Stimulated activated CD4-positive, alpha-beta T cell treated with anti-CD3 and anti-CD28 coated beads, Interleukin-4, amount 100 ng/mL, for 48 hours (primary cell): ENCODE measurements around the gene DCUN1D1.
A peak's percentile ranks its signal among the peaks of the same experiment; 100 is the strongest.
"Not testable (repeated sequence)": the region's sequence is repeated elsewhere in the genome, so short reads cannot be mapped to it uniquely, and the experiment has no call there.

Source experiments
- DNase-seq, 2 donors: peaks; one replicate each; pipeline ENCODE4 v3.0.0-alpha.2; 2020; ENCODE audit warnings: low read depth in 2 of 2

The DCUN1D1 gene

GRCh38 chr3:182980204-182981037, at the start of gene DCUN1D1:
Gene DCUN1D1 (minus strand): TSS chr3:182980538. CDS start chr3:182980489, 49 bp downstream.
- DNase-seq = peak; percentile 86

DNA sequence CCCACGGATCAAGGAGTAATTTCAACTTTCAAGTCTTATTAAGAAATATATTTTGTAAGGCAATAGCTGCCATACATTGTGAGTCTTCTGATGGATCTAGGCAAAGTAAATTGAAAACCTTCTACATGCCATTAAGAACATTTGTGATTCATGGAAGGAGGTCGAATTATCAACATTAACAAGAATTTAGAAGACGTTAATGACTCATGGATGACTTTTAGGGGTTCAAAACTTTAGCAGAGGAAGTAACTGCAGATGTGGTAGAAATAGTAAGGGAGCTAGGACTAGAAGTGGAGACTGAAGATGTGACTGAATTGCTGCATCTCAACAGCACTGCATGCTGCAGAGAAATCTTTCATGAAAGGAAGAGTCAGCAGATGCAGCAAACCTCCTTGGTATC, 48.1 kb upstream of the DCUN1D1 start:
- DNase-seq = no peak

- no peak for DNase-seq
Measured at GRCh38 chr3:183027276-183027675, 46.9 kb upstream of the DCUN1D1 start.

DNA sequence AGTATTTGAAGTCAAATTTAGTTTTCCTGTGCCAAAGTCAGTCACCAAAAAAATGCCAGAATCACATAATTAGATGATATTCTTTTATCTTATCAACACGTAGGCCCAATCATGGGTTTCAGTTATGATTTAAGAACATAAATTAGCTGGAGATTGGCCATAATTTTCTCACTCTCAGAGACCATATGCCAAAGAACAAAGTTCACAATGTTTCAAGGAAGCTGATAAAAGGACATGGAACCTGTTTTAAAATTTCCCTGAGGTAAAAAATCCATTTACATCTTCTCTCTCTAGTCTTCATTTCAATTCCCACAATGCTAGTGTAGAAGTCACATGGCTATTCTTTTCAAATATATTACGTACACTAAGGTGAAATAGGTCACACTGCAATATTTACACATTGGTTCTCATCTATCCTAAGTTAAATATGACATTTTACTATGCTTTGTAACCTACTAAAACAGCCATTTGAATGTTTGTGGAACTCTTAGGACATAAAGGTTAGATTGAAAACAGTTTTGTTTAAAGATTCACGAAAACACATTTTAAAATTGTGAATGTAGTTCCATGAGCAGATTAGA, 42.7 kb upstream of the DCUN1D1 start:
- DNase-seq = no peak

- DNase-seq = no peak
Measured at GRCh38 chr3:183018421-183019192, 38.3 kb upstream of the DCUN1D1 start.

DNA sequence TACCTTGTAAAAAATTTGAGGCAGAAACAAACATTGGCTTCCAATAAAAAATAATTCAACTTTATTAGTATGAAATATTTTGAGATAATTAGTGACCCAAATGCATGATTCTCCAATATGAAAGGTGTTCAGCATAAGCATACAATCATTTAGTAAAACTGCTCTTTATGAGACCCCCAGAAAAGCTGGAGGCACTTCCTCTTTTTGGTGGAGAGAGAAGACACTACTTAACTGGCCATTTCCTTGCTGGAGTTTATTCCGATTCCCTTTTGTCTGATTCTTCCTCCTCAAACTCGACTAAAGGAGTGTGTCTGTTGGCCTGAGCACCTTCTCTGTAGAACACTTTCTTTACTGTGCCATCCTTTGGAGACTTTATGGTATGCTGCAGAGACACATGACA, 34.8 kb upstream of the DCUN1D1 start:
- no peak for DNase-seq

DNA sequence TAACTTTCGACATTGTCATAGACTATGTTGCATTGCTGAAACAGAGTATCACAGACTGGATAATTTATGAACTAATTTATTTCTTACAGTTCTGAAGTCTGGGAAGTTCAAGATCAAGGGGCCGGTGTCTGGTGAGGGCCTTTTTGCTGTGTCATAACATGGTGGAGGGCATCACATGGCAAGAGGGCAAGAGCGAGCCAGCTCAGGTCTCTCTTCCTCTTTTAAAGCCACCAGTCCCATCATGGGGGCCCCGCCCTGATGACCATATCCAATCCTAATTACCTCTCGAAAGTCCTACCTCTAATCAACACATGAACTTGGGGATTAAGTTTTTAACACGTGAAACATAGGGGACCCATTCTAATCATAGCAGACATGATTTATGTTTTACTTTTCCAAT, 33.5 kb upstream of the DCUN1D1 start:
- no peak for DNase-seq

GRCh38 chr3:183013074-183013473, 32.7 kb upstream of the DCUN1D1 start:
- no peak for DNase-seq

GRCh38 chr3:183008800-183009199, 28.5 kb upstream of the DCUN1D1 start:
- DNase-seq = no peak

GRCh38 chr3:183008303-183008702, 28.0 kb upstream of the DCUN1D1 start:
- no peak for DNase-seq

GRCh38 chr3:183006396-183007002, 26.2 kb upstream of the DCUN1D1 start:
- DNase-seq = no peak

- no peak for DNase-seq
Measured at GRCh38 chr3:182999767-183000166, 19.4 kb upstream of the DCUN1D1 start.

- not testable (repeated sequence) for DNase-seq
Measured at GRCh38 chr3:182993486-182994201, 13.3 kb upstream of the DCUN1D1 start.

- DNase-seq = no peak
Measured at GRCh38 chr3:182989566-182989965, 9.2 kb upstream of the DCUN1D1 start.

DNA sequence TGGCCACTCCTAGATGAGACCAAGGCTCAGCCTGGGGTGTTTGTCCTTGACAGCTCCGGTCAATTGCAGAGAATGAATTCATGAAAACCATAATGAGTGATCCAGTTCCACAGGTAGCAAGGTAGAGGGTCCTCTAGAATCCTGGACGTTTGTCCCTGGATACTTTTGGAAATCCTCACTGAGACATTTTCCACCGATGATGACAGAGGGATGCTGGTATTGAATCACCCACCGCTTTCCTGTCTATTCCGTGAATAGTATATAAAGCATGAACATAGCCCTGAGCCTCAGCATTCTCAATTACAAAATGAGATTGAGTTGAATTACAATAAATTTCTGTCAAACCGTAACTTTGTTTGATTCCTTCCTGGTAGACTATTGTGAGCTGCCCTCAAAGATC, 5.7 kb upstream of the DCUN1D1 start:
- no peak for DNase-seq

DNA sequence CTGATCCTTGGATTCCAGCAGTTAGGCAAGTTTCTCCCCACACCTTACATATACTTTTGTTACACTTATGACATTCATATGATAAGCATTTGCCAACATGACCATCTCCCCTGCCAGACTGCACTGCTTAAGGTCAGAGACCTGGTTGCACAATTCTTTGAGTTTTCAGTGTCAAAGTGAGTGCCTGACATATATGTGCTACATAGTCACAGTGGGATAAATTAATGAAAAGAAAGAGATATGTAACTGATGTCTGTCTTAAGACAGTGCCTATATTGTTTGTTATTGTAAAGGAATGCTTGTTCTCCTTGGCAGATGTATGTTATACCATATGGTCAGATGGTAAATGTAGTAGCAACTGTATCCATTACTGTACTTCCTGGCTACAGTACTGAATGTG, 3.5 kb upstream of the DCUN1D1 start:
- DNase-seq = no peak

DNA sequence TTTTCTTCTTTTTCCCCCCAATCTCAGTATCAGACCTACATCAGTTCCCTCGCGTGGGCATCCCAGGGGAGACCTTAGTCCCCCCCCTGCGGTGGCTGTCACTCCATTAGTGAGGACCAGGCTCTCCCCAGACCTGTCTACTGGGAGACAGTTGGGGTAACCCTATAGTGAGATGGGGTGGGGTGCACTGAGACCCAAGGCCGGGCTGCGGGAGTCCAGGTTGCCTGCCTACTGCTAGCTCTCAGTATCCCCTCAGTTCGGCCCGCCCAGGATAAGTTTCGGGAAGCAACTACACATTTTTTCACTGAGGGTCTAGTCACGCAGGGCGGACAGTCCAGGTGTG, 671 bp upstream of the DCUN1D1 start:
- no peak for DNase-seq

- DNase-seq = no peak
Measured at GRCh38 chr3:182979674-182980191, 605 bp downstream of the DCUN1D1 start.

DNA sequence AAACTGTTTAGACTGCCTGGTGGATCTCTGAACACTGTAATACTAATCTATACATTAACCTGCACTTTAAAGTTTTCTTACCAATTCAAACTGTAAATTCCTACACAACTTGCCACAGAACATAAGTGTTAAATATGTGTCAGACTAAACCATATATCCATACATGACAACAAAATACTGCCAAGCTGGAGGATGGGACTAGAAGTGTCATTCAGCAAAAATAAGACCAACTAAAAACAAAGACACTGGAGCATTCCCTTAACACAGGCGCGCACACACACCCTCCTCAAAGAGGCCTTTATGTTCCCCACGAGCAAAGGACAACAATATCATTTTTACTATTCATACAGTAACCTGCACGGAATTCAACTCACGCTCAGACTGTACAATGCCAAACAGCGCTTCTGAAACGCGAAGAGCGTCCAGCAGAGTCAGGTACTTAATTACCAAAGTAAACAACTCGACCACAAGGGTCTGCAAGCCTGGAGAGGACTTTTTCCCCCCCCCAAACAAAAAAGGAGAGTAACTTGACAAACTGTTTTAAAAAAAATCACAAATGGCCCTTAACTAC, 1.1 kb downstream of the DCUN1D1 start:
- DNase-seq = no peak

DNA sequence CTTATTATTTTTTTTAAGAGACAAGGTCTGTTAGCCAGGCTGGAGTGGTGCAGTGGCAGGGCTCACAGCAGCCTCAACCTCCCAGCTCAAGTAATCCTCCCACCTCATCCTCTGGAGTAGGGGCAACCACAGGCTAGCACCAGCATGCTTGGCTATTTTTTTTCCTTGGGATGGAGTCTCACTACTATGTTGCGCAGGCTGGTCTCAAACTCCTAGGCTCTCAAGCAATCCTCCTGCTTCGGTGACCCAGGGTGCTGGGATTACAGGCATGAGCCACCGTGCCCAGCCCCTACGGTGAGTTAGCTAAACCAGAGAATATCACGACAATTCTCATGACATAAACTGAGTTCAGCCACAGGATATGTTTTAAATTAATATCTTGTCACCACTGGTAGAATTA, 2.0 kb downstream of the DCUN1D1 start:
- DNase-seq = no peak

DNA sequence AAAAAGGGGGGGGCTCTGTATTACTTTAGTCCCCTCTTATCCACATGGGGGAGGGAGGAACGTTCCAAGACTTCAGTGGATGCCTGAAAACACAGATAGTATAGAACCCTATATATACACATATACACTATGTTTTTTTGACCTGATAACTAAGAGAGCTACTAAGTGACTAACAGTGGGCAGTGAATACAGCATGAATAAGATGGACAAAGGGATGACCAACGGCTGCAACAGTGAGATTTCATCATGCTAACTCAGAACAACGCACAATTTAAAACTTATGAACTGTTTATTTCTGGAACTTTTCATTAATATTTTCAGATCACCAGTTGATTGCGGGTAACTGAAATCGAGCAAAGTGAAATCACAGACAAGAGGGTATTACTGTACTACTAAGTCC, 7.3 kb downstream of the DCUN1D1 start:
- DNase-seq = no peak
